Epithelial cell of esophagus (primary cell): ENCODE measurements around the gene ATRIP.
"Not testable (repeated sequence)": the region's sequence is repeated elsewhere in the genome, so short reads cannot be mapped to it uniquely, and the experiment has no call there.

Experiments used
- DNase-seq: peaks from one replicate; pipeline ENCODE4 v3.0.0; 2010; ENCODE audit warnings: low read depth
- H3K4me3 ChIP-seq: 2 replicates; pipeline ENCODE4 v1.5.1; 2011; ENCODE audit warnings: mild to moderate bottlenecking, low read length, control low read depth
- TF ChIP-seq, protein P1 (sequence below): IDR thresholded peaks from 2 replicates; pipeline ENCODE4 v1.5.1; 2011; ENCODE audit warnings: low read depth, mild to moderate bottlenecking, low read length, control low read depth, inconsistent platforms; ENCODE audit not compliant: insufficient read depth; ENCODE audit errors: missing control alignments

The ATRIP gene

GRCh38 chr3:48459773-48460516 lies 13.4 kb downstream of the ATRIP start:
- no peak for DNase-seq
- H3K4me3 ChIP-seq = no peak overlapping the region
- TF ChIP-seq, protein P1, sequence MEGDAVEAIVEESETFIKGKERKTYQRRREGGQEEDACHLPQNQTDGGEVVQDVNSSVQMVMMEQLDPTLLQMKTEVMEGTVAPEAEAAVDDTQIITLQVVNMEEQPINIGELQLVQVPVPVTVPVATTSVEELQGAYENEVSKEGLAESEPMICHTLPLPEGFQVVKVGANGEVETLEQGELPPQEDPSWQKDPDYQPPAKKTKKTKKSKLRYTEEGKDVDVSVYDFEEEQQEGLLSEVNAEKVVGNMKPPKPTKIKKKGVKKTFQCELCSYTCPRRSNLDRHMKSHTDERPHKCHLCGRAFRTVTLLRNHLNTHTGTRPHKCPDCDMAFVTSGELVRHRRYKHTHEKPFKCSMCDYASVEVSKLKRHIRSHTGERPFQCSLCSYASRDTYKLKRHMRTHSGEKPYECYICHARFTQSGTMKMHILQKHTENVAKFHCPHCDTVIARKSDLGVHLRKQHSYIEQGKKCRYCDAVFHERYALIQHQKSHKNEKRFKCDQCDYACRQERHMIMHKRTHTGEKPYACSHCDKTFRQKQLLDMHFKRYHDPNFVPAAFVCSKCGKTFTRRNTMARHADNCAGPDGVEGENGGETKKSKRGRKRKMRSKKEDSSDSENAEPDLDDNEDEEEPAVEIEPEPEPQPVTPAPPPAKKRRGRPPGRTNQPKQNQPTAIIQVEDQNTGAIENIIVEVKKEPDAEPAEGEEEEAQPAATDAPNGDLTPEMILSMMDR = no peak

DNA sequence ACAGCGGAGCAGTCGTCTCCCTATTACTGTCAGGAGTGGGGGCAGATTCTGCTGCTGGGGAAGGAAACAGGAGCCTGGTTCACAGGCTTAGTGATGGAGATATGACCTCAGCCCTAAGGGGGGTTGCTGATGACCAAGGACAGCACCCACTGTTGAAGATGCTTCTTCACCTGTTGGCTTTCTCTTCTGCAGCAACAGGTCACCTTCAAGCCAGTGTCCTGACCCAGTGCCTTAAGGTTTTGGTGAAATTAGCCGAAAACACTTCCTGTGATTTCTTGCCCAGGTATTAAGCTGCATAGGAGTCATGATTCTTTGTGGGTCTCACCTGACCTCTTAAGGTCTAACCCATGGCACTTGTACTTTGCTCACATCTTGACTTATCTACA lies 14.0 kb downstream of the ATRIP start:
- TF ChIP-seq, protein P1 = no peak
- H3K4me3 ChIP-seq = no peak overlapping the region
- DNase-seq = no peak

DNA sequence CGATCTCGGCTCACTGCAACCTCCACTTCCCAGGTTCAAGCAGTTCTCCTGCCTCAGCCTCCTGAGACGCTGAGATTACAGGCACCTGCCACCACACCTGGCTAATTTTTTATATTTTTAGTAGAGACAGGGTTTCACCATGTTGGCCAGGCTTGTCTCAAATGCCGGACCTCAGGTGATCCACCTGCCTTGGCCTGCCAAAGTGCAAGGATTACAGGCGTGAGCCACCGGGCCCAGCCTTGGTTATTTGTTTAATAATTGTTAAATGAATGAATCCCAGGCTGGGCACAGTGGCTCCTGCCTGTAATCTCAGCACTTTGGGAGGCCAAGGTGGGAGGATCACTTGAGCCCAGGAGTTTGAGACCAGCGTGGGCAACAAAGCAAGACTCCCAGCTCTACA lies 15.2 kb downstream of the ATRIP start:
- not testable (repeated sequence) for DNase-seq, H3K4me3 ChIP-seq

DNA sequence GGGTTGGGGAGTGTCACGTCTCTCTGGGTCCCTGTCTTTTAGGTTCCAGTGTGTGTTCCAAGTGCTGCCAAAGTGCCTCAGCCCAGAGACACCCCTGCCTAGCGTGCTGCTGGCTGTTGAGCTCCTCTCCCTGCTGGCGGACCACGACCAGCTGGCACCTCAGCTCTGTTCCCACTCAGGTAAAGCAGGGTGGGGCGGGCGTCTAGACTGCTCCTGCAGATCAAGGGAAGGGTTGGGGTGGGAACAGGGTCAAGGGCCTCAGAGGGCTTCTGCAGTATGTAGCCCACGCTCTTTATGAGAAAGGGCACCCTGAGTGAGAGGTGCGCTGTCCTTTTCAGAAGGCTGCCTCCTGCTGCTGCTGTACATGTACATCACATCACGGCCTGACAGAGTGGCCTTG lies 17.2 kb downstream of the ATRIP start:
- TF ChIP-seq, protein P1 = no peak
- no peak overlapping the region for H3K4me3 ChIP-seq
- DNase-seq = no peak

GRCh38 chr3:48464713-48465221 lies 18.2 kb downstream of the ATRIP start:
- DNase-seq = no peak
- H3K4me3 ChIP-seq = no peak overlapping the region
- TF ChIP-seq, protein P1 = no peak

GRCh38 chr3:48465237-48465530 lies 18.6 kb downstream of the ATRIP start:
- TF ChIP-seq, protein P1 = no peak
- H3K4me3 ChIP-seq = no peak overlapping the region
- DNase-seq = no peak

GRCh38 chr3:48465531-48466378 lies 19.2 kb downstream of the ATRIP start:
- DNase-seq = peak; percentile 100
- H3K4me3 ChIP-seq = peak overlapping the region; percentile 63
- TF ChIP-seq, protein P1 = peak; percentile 63
